Fibroblast of lung (primary cell): ENCODE results near the gene SLC7A5. TPM values are rescaled to one million over a fixed set of nuclear protein-coding genes. Genes with fewer than 3 reads are reported as not detected.
"Not testable (repeated sequence)": the region's sequence is repeated elsewhere in the genome, so short reads cannot be mapped to it uniquely, and the experiment has no call there.

ENCODE experiments used
- DNase-seq, 2 donors: peaks; one replicate each; pipeline versions ENCODE4 v3.0.0 to v3.0.0-alpha.2; 2010; ENCODE audit warnings: low read depth in 2 of 2
- H2AFZ ChIP-seq: 2 replicates; pipeline ENCODE4 v1.5.1; 2012; ENCODE audit warnings: low read length, control low read depth, inconsistent platforms
- H3K27ac ChIP-seq: 2 replicates; pipeline ENCODE4 v1.5.1; 2011; ENCODE audit warnings: low read length, control low read depth; ENCODE audit not compliant: insufficient read depth
- H3K27me3 ChIP-seq: 2 replicates; pipeline ENCODE4 v1.5.1; 2011; ENCODE audit warnings: mild to moderate bottlenecking, low read length; ENCODE audit not compliant: control insufficient read depth, insufficient read depth
- H3K36me3 ChIP-seq: 2 replicates; pipeline ENCODE4 v1.5.1; 2011; ENCODE audit warnings: low read length; ENCODE audit not compliant: control insufficient read depth, insufficient read depth
- H3K4me1 ChIP-seq: 2 replicates; pipeline ENCODE4 v1.5.1; 2011; ENCODE audit warnings: low read length; ENCODE audit not compliant: control insufficient read depth, insufficient read depth; ENCODE audit errors: extremely low read depth
- H3K4me2 ChIP-seq: 2 replicates; pipeline ENCODE4 v1.5.1; 2011; ENCODE audit warnings: low read length, control low read depth; ENCODE audit not compliant: insufficient read depth; ENCODE audit errors: extremely low read depth
- H3K4me3 ChIP-seq, 4 experiments: fragments of 200-600 bp in 1 of 4; sonication (generic) in 1 of 4; replicated peaks in 1 of 4; 2 replicates each; pipeline ENCODE4 v1.5.1; 2011 to 2016; ENCODE audit warnings: low read length in 4 of 4, low read depth in 3 of 4, mild to moderate bottlenecking in 3 of 4, control low read depth in 2 of 4, inconsistent platforms in 1 of 4, mixed read lengths in 1 of 4; ENCODE audit not compliant: insufficient read depth in 1 of 4; ENCODE audit errors: control extremely low read depth in 1 of 4
- H3K79me2 ChIP-seq: 2 replicates; pipeline ENCODE4 v1.5.1; 2012; ENCODE audit warnings: mild to moderate bottlenecking, low read length, inconsistent platforms; ENCODE audit not compliant: control insufficient read depth, insufficient read depth
- H3K9ac ChIP-seq: 2 replicates; pipeline ENCODE4 v1.5.1; 2011; ENCODE audit warnings: mild to moderate bottlenecking, low read length, control low read depth; ENCODE audit not compliant: insufficient read depth
- H3K9me3 ChIP-seq: 2 replicates; pipeline ENCODE4 v1.5.1; 2012; ENCODE audit warnings: low read depth, low read length; ENCODE audit not compliant: control insufficient read depth, insufficient read depth
- H4K20me1 ChIP-seq: 2 replicates; pipeline ENCODE4 v1.5.1; 2011; ENCODE audit warnings: low read length; ENCODE audit not compliant: control insufficient read depth, insufficient read depth; ENCODE audit errors: extremely low read depth
- CTCF ChIP-seq, 2 donors: IDR thresholded peaks in 1 of 2; conservative IDR thresholded peaks in 1 of 2; 1 replicate in 1 of 2; 2 replicates in 1 of 2; pipeline ENCODE4 v1.5.1; 2011 to 2012; ENCODE audit warnings: low read length in 2 of 2, control low read depth in 1 of 2, inconsistent platforms in 1 of 2, low read depth in 1 of 2, mild to moderate bottlenecking in 1 of 2
- EZH2 ChIP-seq: IDR thresholded peaks from 2 replicates; pipeline ENCODE4 v1.5.1; 2012; ENCODE audit warnings: low read length, control low read depth, mild to moderate bottlenecking; ENCODE audit errors: missing control alignments
- polyA plus RNA-seq, 2 donors: library from polyadenylated mRNA; depleted of rRNA in 1 of 2; stranded (reverse) in 1 of 2; unstranded in 1 of 2; fragments of >200 nt; gene quantifications; 2 replicates each; pipeline ENCODE4 v1.2.1, GENCODE V29; 2011 to 2012; ENCODE audit warnings: missing spikeins in 1 of 2
- total RNA-seq: library from RNA; depleted of rRNA; stranded (reverse); fragments of >200 nt; gene quantifications from 2 replicates; pipeline ENCODE4 v1.2.1, GENCODE V29; 2014

Gene SLC7A5
- total and polyA plus RNA-seq, 2 donors (not counting 1 experiment from before 2014, with no cell fraction given), result 5.2 to 38.3 TPM

GRCh38 chr16:87882436-87883019 lies 13.2 kb upstream of the SLC7A5 start:
- no peak overlapping the region for H3K27ac ChIP-seq
- no peaks in the 10 kb centered on the region for H4K20me1 ChIP-seq
- TF ChIP-seq CTCF (conservative IDR thresholded peaks at IDR 0.05 in 1 of 2, IDR thresholded peaks at IDR 0.05 in 1 of 2; ENCODE audit: low read depth in 1 of 2, low read length in 2 of 2) (no peak), EZH2 (no peak)
- H3K4me1 ChIP-seq, result no peaks in the 10 kb centered on the region
- DNase-seq, result no peak
- H2AFZ ChIP-seq, result no peak overlapping the region
- H3K36me3 ChIP-seq, result no peaks in the 10 kb centered on the region
- H3K9ac ChIP-seq, result no peak overlapping the region
- H3K4me2 ChIP-seq, result no peak overlapping the region
- H3K27me3 ChIP-seq, result peaks cover 3% of the 10 kb centered on the region
- no peaks in the 10 kb centered on the region for H3K79me2 ChIP-seq
- no peak overlapping the region for H3K4me3 ChIP-seq
- H3K9me3 ChIP-seq, result no peaks in the 10 kb centered on the region

GRCh38 chr16:87881324-87882200 lies 12.3 kb upstream of the SLC7A5 start:
- no peak for DNase-seq
- H2AFZ ChIP-seq, result no peak overlapping the region
- no peak overlapping the region for H3K27ac ChIP-seq
- no peak overlapping the region for H3K9ac ChIP-seq
- no peak overlapping the region for H3K4me2 ChIP-seq
- H3K9me3 ChIP-seq, result no peaks in the 10 kb centered on the region
- H3K4me3 ChIP-seq, result no peak overlapping the region
- H3K36me3 ChIP-seq, result no peaks in the 10 kb centered on the region
- peaks cover 3% of the 10 kb centered on the region for H3K27me3 ChIP-seq
- H3K4me1 ChIP-seq, result no peaks in the 10 kb centered on the region
- TF ChIP-seq CTCF (conservative IDR thresholded peaks at IDR 0.05 in 1 of 2, IDR thresholded peaks at IDR 0.05 in 1 of 2; ENCODE audit: low read depth in 1 of 2, low read length in 2 of 2) (no peak), EZH2 (no peak)
- H3K79me2 ChIP-seq, result no peaks in the 10 kb centered on the region
- no peaks in the 10 kb centered on the region for H4K20me1 ChIP-seq

- H3K4me1 ChIP-seq, result no peaks in the 10 kb centered on the region
- H3K27me3 ChIP-seq, result peaks cover 3% of the 10 kb centered on the region
- no peak overlapping the region for H3K27ac ChIP-seq
- no peaks in the 10 kb centered on the region for H4K20me1 ChIP-seq
- no peak overlapping the region for H2AFZ ChIP-seq
- no peak overlapping the region for H3K4me3 ChIP-seq
- DNase-seq, result no peak
- TF ChIP-seq CTCF (conservative IDR thresholded peaks at IDR 0.05 in 1 of 2, IDR thresholded peaks at IDR 0.05 in 1 of 2; ENCODE audit: low read depth in 1 of 2, low read length in 2 of 2) (no peak), EZH2 (no peak)
- no peaks in the 10 kb centered on the region for H3K79me2 ChIP-seq
- H3K36me3 ChIP-seq, result no peaks in the 10 kb centered on the region
- no peaks in the 10 kb centered on the region for H3K9me3 ChIP-seq
- no peak overlapping the region for H3K9ac ChIP-seq
- no peak overlapping the region for H3K4me2 ChIP-seq
These were observed 10.9 kb upstream of the SLC7A5 start for GRCh38 chr16:87880117-87880696.

- not testable (repeated sequence) for H3K9ac ChIP-seq, H4K20me1 ChIP-seq, H3K4me1 ChIP-seq, H3K9me3 ChIP-seq, DNase-seq, H2AFZ ChIP-seq, H3K79me2 ChIP-seq, H3K27ac ChIP-seq, H3K36me3 ChIP-seq, H3K27me3 ChIP-seq, H3K4me3 ChIP-seq, H3K4me2 ChIP-seq
These were observed 10.2 kb upstream of the SLC7A5 start for GRCh38 chr16:87879411-87880013.
